NCI-H2196 (cell line): ENCODE measurements around the gene NUDC.
A peak's percentile ranks its signal among the peaks of the same experiment; 100 is the strongest.
"Not testable (repeated sequence)": the region's sequence is repeated elsewhere in the genome, so short reads cannot be mapped to it uniquely, and the experiment has no call there.

Source experiments
- DNase-seq: peaks from one replicate; lab custom pipeline; 2025; ENCODE audit not compliant: unreplicated experiment; lab: John Stamatoyannopoulos, UW

Gene NUDC

GRCh38 chr1:26921540-26922430 lies at the start of gene NUDC:
TSS of gene NUDC (plus strand) at chr1:26921743. CDS start at chr1:26921849, 106 bp downstream.
- DNase-seq: peak; percentile 99

GRCh38 chr1:26873097-26873496 lies 48.4 kb upstream of the NUDC start:
- DNase-seq: not testable (repeated sequence)

GRCh38 chr1:26874896-26875295 lies 46.6 kb upstream of the NUDC start:
- DNase-seq: no peak

GRCh38 chr1:26877326-26877725 lies 44.2 kb upstream of the NUDC start:
- no peak for DNase-seq

- DNase-seq: no peak
Measured at GRCh38 chr1:26879793-26880192, 41.8 kb upstream of the NUDC start.

GRCh38 chr1:26881611-26882010 lies 39.9 kb upstream of the NUDC start:
- DNase-seq: not testable (repeated sequence)

- DNase-seq: no peak
Measured at GRCh38 chr1:26882696-26883463, 38.7 kb upstream of the NUDC start.

- peak; percentile 40 for DNase-seq
Measured at GRCh38 chr1:26887125-26887524, 34.4 kb upstream of the NUDC start.

- no peak for DNase-seq
Measured at GRCh38 chr1:26888231-26888630, 33.3 kb upstream of the NUDC start.

GRCh38 chr1:26889551-26890466 lies 31.7 kb upstream of the NUDC start, which contains the start of gene GPN2:
TSS of gene GPN2 (minus strand) at chr1:26890283. CDS start at chr1:26890096, 187 bp downstream.
- peak; percentile 78 for DNase-seq

- no peak for DNase-seq
Measured at GRCh38 chr1:26890467-26890796, 31.1 kb upstream of the NUDC start.

GRCh38 chr1:26894263-26894662 lies 27.3 kb upstream of the NUDC start:
- no peak for DNase-seq

GRCh38 chr1:26897351-26897750 lies 24.2 kb upstream of the NUDC start:
- no peak for DNase-seq

- DNase-seq: peak; percentile 93
Measured at GRCh38 chr1:26900001-26900814, 21.3 kb upstream of the NUDC start, which contains the start of gene GPATCH3. TSS of gene GPATCH3 (minus strand) at chr1:26900467. CDS start at chr1:26900442, 25 bp downstream.

- DNase-seq: no peak
Measured at GRCh38 chr1:26900815-26901511, 20.6 kb upstream of the NUDC start.

GRCh38 chr1:26907071-26907917 lies 14.2 kb upstream of the NUDC start:
- DNase-seq: peak; percentile 83

- DNase-seq: no peak
Measured at GRCh38 chr1:26909951-26910342, 11.6 kb upstream of the NUDC start.

- no peak for DNase-seq
Measured at GRCh38 chr1:26910343-26911160, 11.0 kb upstream of the NUDC start.
